CD4-positive, alpha-beta T cell treated with Interleukin-6 for 4 hours (primary cell): Measurements from ENCODE around the gene NUP93.
"Not testable (repeated sequence)": the region's sequence is repeated elsewhere in the genome, so short reads cannot be mapped to it uniquely, and the experiment has no call there.

Experiments
- DNase-seq: peaks from one replicate; pipeline ENCODE4 v3.0.0-alpha.2; 2020; ENCODE audit warnings: mixed read lengths

The NUP93 gene

GRCh38 chr16:56781528-56781961 lies 51.6 kb downstream of the NUP93 start:
- DNase-seq, result no peak

- DNase-seq, result no peak
These were observed 53.4 kb downstream of the NUP93 start for GRCh38 chr16:56783344-56783743.

- no peak for DNase-seq
These were observed 55.4 kb downstream of the NUP93 start for GRCh38 chr16:56785317-56785716.

- no peak for DNase-seq
These were observed 57.2 kb downstream of the NUP93 start for GRCh38 chr16:56787167-56787566.

GRCh38 chr16:56788435-56788834 lies 58.5 kb downstream of the NUP93 start:
- no peak for DNase-seq

GRCh38 chr16:56789360-56789759 lies 59.4 kb downstream of the NUP93 start:
- DNase-seq, result peak; percentile 18

- DNase-seq, result no peak
These were observed 63.0 kb downstream of the NUP93 start for GRCh38 chr16:56792967-56793366.

GRCh38 chr16:56793492-56793891 lies 63.6 kb downstream of the NUP93 start:
- no peak for DNase-seq

GRCh38 chr16:56795011-56795410 lies 65.1 kb downstream of the NUP93 start:
- DNase-seq, result no peak

- DNase-seq, result not testable (repeated sequence)
These were observed 67.1 kb downstream of the NUP93 start for GRCh38 chr16:56797038-56797437.

- no peak for DNase-seq
These were observed 67.9 kb downstream of the NUP93 start for GRCh38 chr16:56797861-56798260.

GRCh38 chr16:56798955-56799354 lies 69.0 kb downstream of the NUP93 start:
- no peak for DNase-seq

GRCh38 chr16:56800355-56800754 lies 70.4 kb downstream of the NUP93 start:
- DNase-seq, result no peak

GRCh38 chr16:56801762-56802161 lies 71.8 kb downstream of the NUP93 start:
- no peak for DNase-seq

GRCh38 chr16:56807011-56807675 lies 77.2 kb downstream of the NUP93 start:
- DNase-seq, result no peak

- not testable (repeated sequence) for DNase-seq
These were observed 77.7 kb downstream of the NUP93 start for GRCh38 chr16:56807676-56808067.

GRCh38 chr16:56810954-56811353 lies 81.0 kb downstream of the NUP93 start:
- DNase-seq, result no peak

- not testable (repeated sequence) for DNase-seq
These were observed 81.7 kb downstream of the NUP93 start for GRCh38 chr16:56811602-56812001.

GRCh38 chr16:56812884-56813283 lies 83.0 kb downstream of the NUP93 start:
- DNase-seq, result no peak

- DNase-seq, result no peak
These were observed 84.9 kb downstream of the NUP93 start for GRCh38 chr16:56814537-56815432.

- no peak for DNase-seq
These were observed 85.8 kb downstream of the NUP93 start for GRCh38 chr16:56815721-56816120.

- DNase-seq, result no peak
These were observed 87.1 kb downstream of the NUP93 start for GRCh38 chr16:56817056-56817455.

- DNase-seq, result no peak
These were observed 88.0 kb downstream of the NUP93 start for GRCh38 chr16:56817938-56818337.

- no peak for DNase-seq
These were observed 93.3 kb downstream of the NUP93 start for GRCh38 chr16:56823081-56823733.
